SK-N-SH treated with all-trans-retinoic acid at 6 μM for 48 hours (cell line): ENCODE results near the gene SLC25A26.

Experiments
- ATAC-seq: fragments of 200-7000 bp; cut with Tn5 transposase; 3 replicates; pipeline ENCODE4 v1.9.1; 2020; ENCODE audit warnings: mild to moderate bottlenecking, moderate library complexity
- ARNTL ChIP-seq: fragments of 450-650 bp; formaldehyde crosslinking; IDR thresholded peaks from 2 replicates; pipeline ENCODE4 v1.5.0; 2020; ENCODE audit warnings: low read depth, mild to moderate bottlenecking, moderate library complexity, borderline replicate concordance
- BACH2 ChIP-seq: fragments of 250-450 bp; sonication (Bioruptor Pico); IDR thresholded peaks from 2 replicates; pipeline ENCODE4 v1.9.0; 2021; ENCODE audit warnings: mild to moderate bottlenecking, borderline replicate concordance
- ESRRG ChIP-seq: fragments of 250-450 bp; sonication (Bioruptor Pico); IDR thresholded peaks from 2 replicates; pipeline ENCODE4 v1.6.1; 2021; ENCODE audit warnings: mild to moderate bottlenecking
- ISL1 ChIP-seq: fragments of 250-450 bp; sonication (Bioruptor Pico); IDR thresholded peaks from 2 replicates; pipeline ENCODE4 v2.1.2; 2022; ENCODE audit warnings: mild to moderate bottlenecking, moderate library complexity
- PPARA ChIP-seq: fragments of 250-450 bp; sonication (Bioruptor Pico); IDR thresholded peaks from 2 replicates; pipeline ENCODE4 v1.5.0; 2020; ENCODE audit warnings: mild to moderate bottlenecking, borderline replicate concordance
- RARB ChIP-seq: fragments of 250-450 bp; sonication (Bioruptor Pico); IDR thresholded peaks from 2 replicates; pipeline ENCODE4 v1.8.0; 2021; ENCODE audit warnings: mild to moderate bottlenecking, moderate library complexity
- SNAI2 ChIP-seq: fragments of 250-450 bp; sonication (Bioruptor Pico); IDR thresholded peaks from 2 replicates; pipeline ENCODE4 v1.5.0; 2020; ENCODE audit warnings: mild to moderate bottlenecking, moderate library complexity
- TCF4 ChIP-seq: fragments of 250-450 bp; sonication (Bioruptor Pico); IDR thresholded peaks from 2 replicates; pipeline ENCODE4 v1.8.0; 2021; ENCODE audit warnings: mild to moderate bottlenecking, moderate library complexity, borderline replicate concordance
- TOX ChIP-seq: fragments of 250-450 bp; sonication (Bioruptor Pico); IDR thresholded peaks from 2 replicates; pipeline ENCODE4 v1.8.0; 2021; ENCODE audit warnings: mild to moderate bottlenecking, moderate library complexity, borderline replicate concordance
- ZNF70 ChIP-seq: fragments of 450-650 bp; formaldehyde crosslinking; IDR thresholded peaks from 2 replicates; pipeline ENCODE4 v1.5.0; 2020; ENCODE audit warnings: mild to moderate bottlenecking, moderate library complexity
- ZNF8 ChIP-seq: fragments of 450-650 bp; formaldehyde crosslinking; IDR thresholded peaks from 2 replicates; pipeline ENCODE4 v1.5.0; 2020; ENCODE audit warnings: mild to moderate bottlenecking, moderate library complexity
- TF ChIP-seq, protein P1 (sequence below): fragments of 250-450 bp; sonication (Bioruptor Pico); IDR thresholded peaks from 2 replicates; pipeline ENCODE4 v1.8.0; 2020; ENCODE audit warnings: mild to moderate bottlenecking, moderate library complexity, borderline replicate concordance
- TF ChIP-seq, protein P2 (sequence below): fragments of 250-450 bp; sonication (Bioruptor Pico); IDR thresholded peaks from 2 replicates; pipeline ENCODE4 v1.8.0; 2021; ENCODE audit warnings: low read depth, mild to moderate bottlenecking, moderate library complexity, borderline replicate concordance
- TF ChIP-seq, protein P3 (sequence below): fragments of 250-450 bp; sonication (Bioruptor Pico); IDR thresholded peaks from 2 replicates; pipeline ENCODE4 v1.5.1; 2021; ENCODE audit warnings: mild to moderate bottlenecking, moderate library complexity
- TF ChIP-seq, protein P4 (sequence below): fragments of 250-450 bp; sonication (Bioruptor Pico); IDR thresholded peaks from 2 replicates; pipeline ENCODE4 v1.5.0; 2020; ENCODE audit warnings: mild to moderate bottlenecking, moderate library complexity

SLC25A26 gene

DNA sequence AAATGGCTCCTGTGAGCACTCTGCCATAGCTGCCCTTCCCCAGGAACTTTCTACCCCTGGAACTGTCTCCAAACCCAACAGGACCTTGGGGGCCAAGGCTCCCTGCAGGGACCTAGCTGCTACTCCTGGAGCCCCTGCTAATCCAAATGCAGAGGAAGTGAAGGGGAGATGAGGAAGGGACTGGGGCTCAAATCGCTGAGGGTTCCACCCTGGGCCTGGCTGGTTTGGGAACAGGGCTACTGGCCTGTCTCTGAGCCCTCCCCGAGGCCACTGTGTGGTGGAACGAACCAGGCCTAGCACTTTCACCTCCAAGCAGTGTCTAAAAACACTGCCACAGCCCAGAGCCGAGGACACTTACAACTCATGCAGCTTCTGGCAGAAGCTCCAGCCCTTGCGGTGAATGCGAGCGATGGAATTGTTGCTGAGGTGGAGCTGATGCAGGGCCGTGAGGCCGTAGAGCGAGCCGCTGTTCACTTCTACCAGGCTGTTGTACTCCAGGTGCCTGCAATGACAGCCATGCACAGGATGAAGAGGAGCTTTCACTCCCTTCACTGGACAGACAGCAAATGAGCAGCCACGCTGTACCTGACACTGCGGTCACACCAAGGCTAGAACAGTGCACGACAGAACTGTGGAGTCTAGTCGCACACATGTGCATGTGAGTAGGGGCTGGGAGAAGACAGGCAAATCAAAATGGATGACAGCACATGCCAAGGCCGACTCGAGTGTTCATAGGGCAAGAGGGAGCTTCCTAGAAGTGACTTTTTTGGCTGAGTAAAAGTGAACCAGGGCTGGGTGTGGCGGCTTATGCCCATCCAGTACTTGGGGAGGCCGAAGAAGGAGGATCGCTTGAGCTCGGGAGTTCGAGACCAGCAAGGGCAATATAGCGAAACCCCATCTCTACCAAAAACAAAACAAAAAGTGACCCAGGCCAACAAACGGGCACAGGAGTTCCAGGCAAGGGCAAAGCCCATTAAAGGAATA lies 189.3 kb downstream of the SLC25A26 start:
- TF ChIP-seq, protein P1, sequence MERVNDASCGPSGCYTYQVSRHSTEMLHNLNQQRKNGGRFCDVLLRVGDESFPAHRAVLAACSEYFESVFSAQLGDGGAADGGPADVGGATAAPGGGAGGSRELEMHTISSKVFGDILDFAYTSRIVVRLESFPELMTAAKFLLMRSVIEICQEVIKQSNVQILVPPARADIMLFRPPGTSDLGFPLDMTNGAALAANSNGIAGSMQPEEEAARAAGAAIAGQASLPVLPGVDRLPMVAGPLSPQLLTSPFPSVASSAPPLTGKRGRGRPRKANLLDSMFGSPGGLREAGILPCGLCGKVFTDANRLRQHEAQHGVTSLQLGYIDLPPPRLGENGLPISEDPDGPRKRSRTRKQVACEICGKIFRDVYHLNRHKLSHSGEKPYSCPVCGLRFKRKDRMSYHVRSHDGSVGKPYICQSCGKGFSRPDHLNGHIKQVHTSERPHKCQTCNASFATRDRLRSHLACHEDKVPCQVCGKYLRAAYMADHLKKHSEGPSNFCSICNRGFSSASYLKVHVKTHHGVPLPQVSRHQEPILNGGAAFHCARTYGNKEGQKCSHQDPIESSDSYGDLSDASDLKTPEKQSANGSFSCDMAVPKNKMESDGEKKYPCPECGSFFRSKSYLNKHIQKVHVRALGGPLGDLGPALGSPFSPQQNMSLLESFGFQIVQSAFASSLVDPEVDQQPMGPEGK, result no peak
- TF ChIP-seq ZNF70 (CRISPR knock-in tag) (no peak), PPARA (CRISPR knock-in tag) (no peak), ISL1 (CRISPR knock-in tag) (no peak), TCF4 (CRISPR knock-in tag) (no peak), SNAI2 (CRISPR knock-in tag) (no peak), ESRRG (CRISPR knock-in tag) (no peak), ARNTL (CRISPR knock-in tag) (no peak), TOX (CRISPR knock-in tag) (no peak), ZNF8 (no peak)
- TF ChIP-seq, protein P2, sequence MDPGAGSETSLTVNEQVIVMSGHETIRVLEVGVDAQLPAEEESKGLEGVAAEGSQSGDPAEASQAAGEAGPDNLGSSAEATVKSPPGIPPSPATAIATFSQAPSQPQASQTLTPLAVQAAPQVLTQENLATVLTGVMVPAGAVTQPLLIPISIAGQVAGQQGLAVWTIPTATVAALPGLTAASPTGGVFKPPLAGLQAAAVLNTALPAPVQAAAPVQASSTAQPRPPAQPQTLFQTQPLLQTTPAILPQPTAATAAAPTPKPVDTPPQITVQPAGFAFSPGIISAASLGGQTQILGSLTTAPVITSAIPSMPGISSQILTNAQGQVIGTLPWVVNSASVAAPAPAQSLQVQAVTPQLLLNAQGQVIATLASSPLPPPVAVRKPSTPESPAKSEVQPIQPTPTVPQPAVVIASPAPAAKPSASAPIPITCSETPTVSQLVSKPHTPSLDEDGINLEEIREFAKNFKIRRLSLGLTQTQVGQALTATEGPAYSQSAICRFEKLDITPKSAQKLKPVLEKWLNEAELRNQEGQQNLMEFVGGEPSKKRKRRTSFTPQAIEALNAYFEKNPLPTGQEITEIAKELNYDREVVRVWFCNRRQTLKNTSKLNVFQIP, result no peak
- TF ChIP-seq, protein P3, sequence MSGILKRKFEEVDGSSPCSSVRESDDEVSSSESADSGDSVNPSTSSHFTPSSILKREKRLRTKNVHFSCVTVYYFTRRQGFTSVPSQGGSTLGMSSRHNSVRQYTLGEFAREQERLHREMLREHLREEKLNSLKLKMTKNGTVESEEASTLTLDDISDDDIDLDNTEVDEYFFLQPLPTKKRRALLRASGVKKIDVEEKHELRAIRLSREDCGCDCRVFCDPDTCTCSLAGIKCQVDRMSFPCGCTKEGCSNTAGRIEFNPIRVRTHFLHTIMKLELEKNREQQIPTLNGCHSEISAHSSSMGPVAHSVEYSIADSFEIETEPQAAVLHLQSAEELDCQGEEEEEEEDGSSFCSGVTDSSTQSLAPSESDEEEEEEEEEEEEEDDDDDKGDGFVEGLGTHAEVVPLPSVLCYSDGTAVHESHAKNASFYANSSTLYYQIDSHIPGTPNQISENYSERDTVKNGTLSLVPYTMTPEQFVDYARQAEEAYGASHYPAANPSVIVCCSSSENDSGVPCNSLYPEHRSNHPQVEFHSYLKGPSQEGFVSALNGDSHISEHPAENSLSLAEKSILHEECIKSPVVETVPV (CRISPR knock-in tag), result no peak
- TF ChIP-seq, protein P4, sequence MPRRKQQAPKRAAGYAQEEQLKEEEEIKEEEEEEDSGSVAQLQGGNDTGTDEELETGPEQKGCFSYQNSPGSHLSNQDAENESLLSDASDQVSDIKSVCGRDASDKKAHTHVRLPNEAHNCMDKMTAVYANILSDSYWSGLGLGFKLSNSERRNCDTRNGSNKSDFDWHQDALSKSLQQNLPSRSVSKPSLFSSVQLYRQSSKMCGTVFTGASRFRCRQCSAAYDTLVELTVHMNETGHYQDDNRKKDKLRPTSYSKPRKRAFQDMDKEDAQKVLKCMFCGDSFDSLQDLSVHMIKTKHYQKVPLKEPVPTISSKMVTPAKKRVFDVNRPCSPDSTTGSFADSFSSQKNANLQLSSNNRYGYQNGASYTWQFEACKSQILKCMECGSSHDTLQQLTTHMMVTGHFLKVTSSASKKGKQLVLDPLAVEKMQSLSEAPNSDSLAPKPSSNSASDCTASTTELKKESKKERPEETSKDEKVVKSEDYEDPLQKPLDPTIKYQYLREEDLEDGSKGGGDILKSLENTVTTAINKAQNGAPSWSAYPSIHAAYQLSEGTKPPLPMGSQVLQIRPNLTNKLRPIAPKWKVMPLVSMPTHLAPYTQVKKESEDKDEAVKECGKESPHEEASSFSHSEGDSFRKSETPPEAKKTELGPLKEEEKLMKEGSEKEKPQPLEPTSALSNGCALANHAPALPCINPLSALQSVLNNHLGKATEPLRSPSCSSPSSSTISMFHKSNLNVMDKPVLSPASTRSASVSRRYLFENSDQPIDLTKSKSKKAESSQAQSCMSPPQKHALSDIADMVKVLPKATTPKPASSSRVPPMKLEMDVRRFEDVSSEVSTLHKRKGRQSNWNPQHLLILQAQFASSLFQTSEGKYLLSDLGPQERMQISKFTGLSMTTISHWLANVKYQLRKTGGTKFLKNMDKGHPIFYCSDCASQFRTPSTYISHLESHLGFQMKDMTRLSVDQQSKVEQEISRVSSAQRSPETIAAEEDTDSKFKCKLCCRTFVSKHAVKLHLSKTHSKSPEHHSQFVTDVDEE (CRISPR knock-in tag), result no peak
- no peak for ATAC-seq

DNA sequence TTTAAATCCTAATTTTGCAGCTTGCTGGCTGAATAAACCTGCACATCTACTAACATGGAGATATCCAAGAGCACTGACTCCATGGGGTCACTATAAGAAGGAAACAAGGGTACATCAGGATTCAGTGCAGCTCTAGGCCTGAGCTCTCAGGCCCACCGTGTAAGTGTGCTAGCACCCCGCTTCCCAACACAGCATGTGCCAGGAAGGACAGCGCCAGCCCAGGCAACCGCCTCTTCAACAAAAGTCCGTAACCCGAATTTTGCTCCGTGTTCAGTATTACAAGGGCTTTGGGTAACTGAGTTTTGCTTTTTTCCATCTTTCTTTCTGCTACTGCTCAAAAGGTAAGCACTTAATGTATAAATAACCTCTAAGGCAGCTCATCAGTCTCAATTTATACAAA lies 190.2 kb downstream of the SLC25A26 start:
- TF ChIP-seq, protein P2, result no peak
- TF ChIP-seq, protein P1, result no peak
- no peak for TF ChIP-seq ARNTL (CRISPR knock-in tag)
- TF ChIP-seq, protein P3 (CRISPR knock-in tag), result no peak
- TF ChIP-seq ISL1 (CRISPR knock-in tag), result no peak
- no peak for TF ChIP-seq ZNF8
- no peak for TF ChIP-seq RARB
- TF ChIP-seq, protein P4 (CRISPR knock-in tag), result no peak
- no peak for TF ChIP-seq BACH2 (CRISPR knock-in tag)
- ATAC-seq, result no peak
